ENCODE results near the gene GPATCH4. TPM values are rescaled to one million over a fixed set of nuclear protein-coding genes. Genes with fewer than 3 reads are reported as not detected.

GPATCH4 gene
- total RNA-seq, 1 experiment from 2014 or later = 84.2 TPM

DNA sequence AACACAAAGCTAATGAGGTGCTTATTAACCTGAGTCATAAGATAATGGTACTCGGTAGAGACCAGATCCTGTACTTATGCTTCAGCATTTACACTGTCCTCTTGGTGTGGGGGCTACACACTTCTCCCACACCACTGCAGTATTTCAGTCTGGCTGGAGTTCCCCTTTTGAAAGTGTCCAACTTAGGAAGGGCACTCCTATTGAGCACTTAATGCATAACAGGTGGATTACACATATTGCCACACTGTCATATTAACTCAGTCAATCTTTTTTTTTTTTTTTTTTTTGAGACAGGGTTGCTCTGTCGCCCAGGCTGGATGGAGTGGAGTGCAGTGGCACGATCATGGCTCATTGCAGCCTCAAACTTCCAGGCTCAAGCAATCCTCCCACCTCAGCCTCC, 1.5 kb downstream of the GPATCH4 start:
- intact Hi-C loops (cut with micrococcal nuclease; ENCODE audit: unreplicated experiment) = no loop called here
- ChIA-PET POLR2A (ENCODE audit: low non-redundant PET) (no interaction called here), CTCF (no interaction called here)

DNA sequence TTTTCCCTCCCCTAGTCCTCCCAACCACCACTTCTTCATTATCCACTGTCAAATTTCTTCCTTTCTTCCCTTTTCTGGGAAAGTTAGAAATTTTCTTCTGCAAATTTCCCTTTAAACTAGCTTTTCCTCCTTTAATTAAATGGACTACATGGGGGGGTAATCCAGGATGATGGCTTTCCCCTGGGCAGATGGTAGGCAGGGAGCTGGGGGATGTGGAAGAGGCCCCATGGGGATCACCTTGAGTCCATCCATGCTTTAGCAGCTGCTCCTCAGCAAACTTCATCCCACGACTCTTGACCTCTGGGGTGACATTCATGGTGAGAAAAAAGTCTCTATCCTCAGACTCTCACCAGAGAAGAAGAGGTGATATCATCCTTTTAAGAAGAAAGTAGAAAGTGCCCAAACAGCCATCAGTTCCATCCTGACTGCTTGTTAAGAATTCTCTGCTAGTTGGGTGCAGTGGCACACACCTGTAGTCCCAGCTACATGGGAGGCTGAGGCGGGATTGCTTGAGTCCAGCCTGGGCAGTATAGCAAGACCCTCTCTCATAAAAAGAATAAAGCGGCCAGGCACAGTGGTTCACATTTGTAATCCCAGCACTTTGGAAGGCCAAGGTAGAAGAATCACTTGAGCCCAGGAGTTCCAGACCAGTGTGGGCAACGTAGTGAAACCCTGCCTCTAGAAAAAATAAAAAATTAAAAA, 2.4 kb downstream of the GPATCH4 start:
- intact Hi-C loops (cut with micrococcal nuclease; ENCODE audit: unreplicated experiment) = no loop called here
- no TSS peak for BruUV-seq (replicated peaks)
- no peak for TF ChIP-seq EZH2 (IDR thresholded peaks at IDR 0.05; ENCODE audit: borderline replicate concordance, low read depth, low read length, poor library complexity, severe bottlenecking)
- TF ChIP-seq, protein P1, sequence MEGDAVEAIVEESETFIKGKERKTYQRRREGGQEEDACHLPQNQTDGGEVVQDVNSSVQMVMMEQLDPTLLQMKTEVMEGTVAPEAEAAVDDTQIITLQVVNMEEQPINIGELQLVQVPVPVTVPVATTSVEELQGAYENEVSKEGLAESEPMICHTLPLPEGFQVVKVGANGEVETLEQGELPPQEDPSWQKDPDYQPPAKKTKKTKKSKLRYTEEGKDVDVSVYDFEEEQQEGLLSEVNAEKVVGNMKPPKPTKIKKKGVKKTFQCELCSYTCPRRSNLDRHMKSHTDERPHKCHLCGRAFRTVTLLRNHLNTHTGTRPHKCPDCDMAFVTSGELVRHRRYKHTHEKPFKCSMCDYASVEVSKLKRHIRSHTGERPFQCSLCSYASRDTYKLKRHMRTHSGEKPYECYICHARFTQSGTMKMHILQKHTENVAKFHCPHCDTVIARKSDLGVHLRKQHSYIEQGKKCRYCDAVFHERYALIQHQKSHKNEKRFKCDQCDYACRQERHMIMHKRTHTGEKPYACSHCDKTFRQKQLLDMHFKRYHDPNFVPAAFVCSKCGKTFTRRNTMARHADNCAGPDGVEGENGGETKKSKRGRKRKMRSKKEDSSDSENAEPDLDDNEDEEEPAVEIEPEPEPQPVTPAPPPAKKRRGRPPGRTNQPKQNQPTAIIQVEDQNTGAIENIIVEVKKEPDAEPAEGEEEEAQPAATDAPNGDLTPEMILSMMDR (conservative IDR thresholded peaks at IDR 0.05; ENCODE audit: low read depth, low read length) = no peak
- no peak overlapping the region for H3K27ac ChIP-seq (ENCODE audit: low read depth, low read length, poor library complexity, severe bottlenecking)
- DNase-seq (ENCODE audit: low spot score) = no peak
- POLR2A ChIA-PET (ENCODE audit: low non-redundant PET) = no interaction called here
- H3K9me3 ChIP-seq (ENCODE audit: low read depth, low read length, poor library complexity, severe bottlenecking) = no peaks in the 10 kb centered on the region
- CTCF ChIA-PET = no interaction called here
- no peaks in the 10 kb centered on the region for H3K27me3 ChIP-seq (replicated peaks; ENCODE audit: insufficient read depth, low read depth, low read length, poor library complexity)
- peaks cover 46% of the 10 kb centered on the region for H3K36me3 ChIP-seq (ENCODE audit: insufficient read depth, low read length, poor library complexity, severe bottlenecking)
- peaks cover 13% of the 10 kb centered on the region for H3K4me1 ChIP-seq (ENCODE audit: insufficient read depth, low read length, poor library complexity, severe bottlenecking)
- no peak overlapping the region for H3K4me3 ChIP-seq (ENCODE audit: low read depth, low read length, poor library complexity, severe bottlenecking)

More for the DNA sequence above, 1.5 kb downstream of the GPATCH4 start:
- no peaks in the 10 kb centered on the region for H3K27me3 ChIP-seq (replicated peaks; ENCODE audit: insufficient read depth, low read depth, low read length, poor library complexity)
- peaks cover 9% of the 10 kb centered on the region for H3K4me1 ChIP-seq (ENCODE audit: insufficient read depth, low read length, poor library complexity, severe bottlenecking)
- H3K36me3 ChIP-seq (ENCODE audit: insufficient read depth, low read length, poor library complexity, severe bottlenecking) = peaks cover 36% of the 10 kb centered on the region
- peak; percentile 41 for DNase-seq (ENCODE audit: low spot score)
- H3K4me3 ChIP-seq (ENCODE audit: low read depth, low read length, poor library complexity, severe bottlenecking) = peak overlapping the region; percentile 64
- no peaks in the 10 kb centered on the region for H3K9me3 ChIP-seq (ENCODE audit: low read depth, low read length, poor library complexity, severe bottlenecking)
- no TSS peak for BruUV-seq (replicated peaks)
- H3K27ac ChIP-seq (ENCODE audit: low read depth, low read length, poor library complexity, severe bottlenecking) = no peak overlapping the region
- no peak for TF ChIP-seq EZH2 (IDR thresholded peaks at IDR 0.05; ENCODE audit: borderline replicate concordance, low read depth, low read length, poor library complexity, severe bottlenecking)
- TF ChIP-seq, protein P1 (conservative IDR thresholded peaks at IDR 0.05; ENCODE audit: low read depth, low read length) = no peak

DNA sequence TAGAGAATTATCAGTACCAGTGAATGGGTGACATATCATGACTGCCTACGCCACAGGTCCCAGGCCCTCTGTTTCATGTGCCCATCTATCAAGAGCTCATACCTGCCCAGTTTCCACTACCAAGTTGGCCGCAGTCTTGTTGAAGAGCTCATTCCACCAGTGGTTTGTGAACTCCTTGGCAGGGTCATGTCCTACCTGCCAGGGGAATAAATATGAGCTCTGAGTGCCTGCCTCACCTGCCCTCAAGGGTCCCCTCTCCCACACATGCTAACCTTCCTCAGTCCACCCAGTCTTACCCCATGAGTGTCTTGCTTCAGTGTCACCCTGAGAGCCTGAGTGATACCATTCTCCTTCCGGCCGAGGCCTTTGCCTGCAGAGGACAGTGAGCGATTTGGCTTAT, 3.2 kb downstream of the GPATCH4 start:
- H3K36me3 ChIP-seq (ENCODE audit: insufficient read depth, low read length, poor library complexity, severe bottlenecking) = peaks cover 53% of the 10 kb centered on the region
- POLR2A ChIA-PET (ENCODE audit: low non-redundant PET) = no interaction called here

More for the DNA sequence above, 3.2 kb downstream of the GPATCH4 start:
- no peak for DNase-seq (ENCODE audit: low spot score)
- TF ChIP-seq, protein P1 (conservative IDR thresholded peaks at IDR 0.05; ENCODE audit: low read depth, low read length) = no peak
- no peak for TF ChIP-seq EZH2 (IDR thresholded peaks at IDR 0.05; ENCODE audit: borderline replicate concordance, low read depth, low read length, poor library complexity, severe bottlenecking)
- H3K4me1 ChIP-seq (ENCODE audit: insufficient read depth, low read length, poor library complexity, severe bottlenecking) = peaks cover 13% of the 10 kb centered on the region
- no peak overlapping the region for H3K27ac ChIP-seq (ENCODE audit: low read depth, low read length, poor library complexity, severe bottlenecking)
- no TSS peak for BruUV-seq (replicated peaks)
- H3K27me3 ChIP-seq (replicated peaks; ENCODE audit: insufficient read depth, low read depth, low read length, poor library complexity) = no peaks in the 10 kb centered on the region
- H3K4me3 ChIP-seq (ENCODE audit: low read depth, low read length, poor library complexity, severe bottlenecking) = no peak overlapping the region
- intact Hi-C loops (cut with micrococcal nuclease; ENCODE audit: unreplicated experiment) = no loop called here
- no peaks in the 10 kb centered on the region for H3K9me3 ChIP-seq (ENCODE audit: low read depth, low read length, poor library complexity, severe bottlenecking)
- CTCF ChIA-PET = no interaction called here

Data from A673 (cell line).